GM21390 (cell line): Measurements from ENCODE around the gene ADAMTS17.

Experiments used
- ATAC-seq: cut with Tn5 transposase; IDR thresholded peaks from one replicate; pipeline ENCODE4 v1.9.1; 2021; ENCODE audit not compliant: unreplicated experiment

ADAMTS17 gene

GRCh38 chr15:100114100-100114499 lies 227.7 kb downstream of the ADAMTS17 start:
- ATAC-seq, result no peak

GRCh38 chr15:100113351-100114080 lies 228.3 kb downstream of the ADAMTS17 start:
- no peak for ATAC-seq

GRCh38 chr15:100112636-100113305 lies 229.0 kb downstream of the ADAMTS17 start:
- ATAC-seq, result no peak

GRCh38 chr15:100112061-100112420 lies 229.7 kb downstream of the ADAMTS17 start:
- no peak for ATAC-seq

GRCh38 chr15:100111125-100112060 lies 230.4 kb downstream of the ADAMTS17 start:
- no peak for ATAC-seq

GRCh38 chr15:100109486-100110035 lies 232.2 kb downstream of the ADAMTS17 start:
- no peak for ATAC-seq

GRCh38 chr15:100108846-100109245 lies 232.9 kb downstream of the ADAMTS17 start:
- no peak for ATAC-seq

GRCh38 chr15:100108346-100108745 lies 233.4 kb downstream of the ADAMTS17 start:
- ATAC-seq, result no peak

- no peak for ATAC-seq
These were observed 234.1 kb downstream of the ADAMTS17 start for GRCh38 chr15:100107606-100108225.

- ATAC-seq, result no peak
These were observed 234.6 kb downstream of the ADAMTS17 start for GRCh38 chr15:100107151-100107550.

- ATAC-seq, result no peak
These were observed 235.0 kb downstream of the ADAMTS17 start for GRCh38 chr15:100106732-100107131.

- no peak for ATAC-seq
These were observed 236.7 kb downstream of the ADAMTS17 start for GRCh38 chr15:100105101-100105500.

GRCh38 chr15:100104245-100104644 lies 237.5 kb downstream of the ADAMTS17 start:
- no peak for ATAC-seq

- ATAC-seq, result no peak
These were observed 237.9 kb downstream of the ADAMTS17 start for GRCh38 chr15:100103828-100104227.

GRCh38 chr15:100101426-100102089 lies 240.2 kb downstream of the ADAMTS17 start:
- ATAC-seq, result no peak

GRCh38 chr15:100100926-100101325 lies 240.8 kb downstream of the ADAMTS17 start:
- no peak for ATAC-seq

GRCh38 chr15:100099976-100100375 lies 241.8 kb downstream of the ADAMTS17 start:
- no peak for ATAC-seq

GRCh38 chr15:100098705-100099104 lies 243.1 kb downstream of the ADAMTS17 start:
- ATAC-seq, result no peak

- ATAC-seq, result no peak
These were observed 244.2 kb downstream of the ADAMTS17 start for GRCh38 chr15:100097342-100098127.
